ENCODE results near the gene FAM81B. TPM values are rescaled to one million over a fixed set of nuclear protein-coding genes. Genes with fewer than 3 reads are reported as not detected.

Gene FAM81B
- total RNA-seq, 1 experiment from 2014 or later, result not detected

DNA sequence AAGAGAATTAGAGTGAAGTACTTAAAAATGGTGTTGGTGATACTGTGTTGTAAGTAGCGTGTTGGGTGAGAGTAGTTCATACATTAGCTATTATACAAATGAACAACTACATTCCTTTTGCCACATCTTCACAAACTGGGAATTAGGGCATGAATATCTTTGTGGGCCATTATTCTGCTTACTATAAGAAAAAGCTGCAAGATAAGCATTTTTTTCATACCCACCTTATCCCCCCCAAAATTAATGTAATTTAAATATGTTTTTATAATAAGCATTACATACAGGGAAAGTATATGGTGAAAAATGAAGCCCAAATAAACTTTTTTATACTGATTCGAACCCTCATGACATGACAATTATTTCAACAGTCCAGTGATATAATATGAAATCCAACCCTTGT lies 69.5 kb downstream of the FAM81B start (continued):
- TF ChIP-seq IRF2 (CRISPR knock-in tag; IDR thresholded peaks at IDR 0.05; ENCODE audit: borderline replicate concordance, low read depth), result no peak
- no peak for TF ChIP-seq FOXP1 (CRISPR knock-in tag; IDR thresholded peaks at IDR 0.05; ENCODE audit: borderline replicate concordance)
- TF ChIP-seq ETV6 (CRISPR knock-in tag; IDR thresholded peaks at IDR 0.05), result no peak

GRCh38 chr5:95471487-95471886 lies 80.3 kb downstream of the FAM81B start:
- DNase-seq (ENCODE audit: low spot score), result no peak
- ChIA-PET CTCF (no interaction called here), POLR2A (no interaction called here)
- no peak for TF ChIP-seq ESRRA (CRISPR knock-in tag; IDR thresholded peaks at IDR 0.05; ENCODE audit: borderline replicate concordance)
- no peak for TF ChIP-seq ZNF423 (CRISPR knock-in tag; IDR thresholded peaks at IDR 0.05)
- no peak for TF ChIP-seq GRHL2 (CRISPR knock-in tag; IDR thresholded peaks at IDR 0.05; ENCODE audit: insufficient replicate concordance, severe bottlenecking)
- no peak for TF ChIP-seq SOX15 (CRISPR knock-in tag; IDR thresholded peaks at IDR 0.05)
- no peak for TF ChIP-seq TEAD4 (CRISPR knock-in tag; IDR thresholded peaks at IDR 0.05)
- no peak for TF ChIP-seq ZNF232 (CRISPR knock-in tag; IDR thresholded peaks at IDR 0.05)
- TF ChIP-seq, protein P1, sequence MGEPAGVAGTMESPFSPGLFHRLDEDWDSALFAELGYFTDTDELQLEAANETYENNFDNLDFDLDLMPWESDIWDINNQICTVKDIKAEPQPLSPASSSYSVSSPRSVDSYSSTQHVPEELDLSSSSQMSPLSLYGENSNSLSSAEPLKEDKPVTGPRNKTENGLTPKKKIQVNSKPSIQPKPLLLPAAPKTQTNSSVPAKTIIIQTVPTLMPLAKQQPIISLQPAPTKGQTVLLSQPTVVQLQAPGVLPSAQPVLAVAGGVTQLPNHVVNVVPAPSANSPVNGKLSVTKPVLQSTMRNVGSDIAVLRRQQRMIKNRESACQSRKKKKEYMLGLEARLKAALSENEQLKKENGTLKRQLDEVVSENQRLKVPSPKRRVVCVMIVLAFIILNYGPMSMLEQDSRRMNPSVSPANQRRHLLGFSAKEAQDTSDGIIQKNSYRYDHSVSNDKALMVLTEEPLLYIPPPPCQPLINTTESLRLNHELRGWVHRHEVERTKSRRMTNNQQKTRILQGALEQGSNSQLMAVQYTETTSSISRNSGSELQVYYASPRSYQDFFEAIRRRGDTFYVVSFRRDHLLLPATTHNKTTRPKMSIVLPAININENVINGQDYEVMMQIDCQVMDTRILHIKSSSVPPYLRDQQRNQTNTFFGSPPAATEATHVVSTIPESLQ (CRISPR knock-in tag; IDR thresholded peaks at IDR 0.05), result no peak
- no peak for TF ChIP-seq GABPB1 (CRISPR knock-in tag; IDR thresholded peaks at IDR 0.05)
- TF ChIP-seq ZNF121 (CRISPR knock-in tag; IDR thresholded peaks at IDR 0.05), result no peak
- TF ChIP-seq, protein P2, sequence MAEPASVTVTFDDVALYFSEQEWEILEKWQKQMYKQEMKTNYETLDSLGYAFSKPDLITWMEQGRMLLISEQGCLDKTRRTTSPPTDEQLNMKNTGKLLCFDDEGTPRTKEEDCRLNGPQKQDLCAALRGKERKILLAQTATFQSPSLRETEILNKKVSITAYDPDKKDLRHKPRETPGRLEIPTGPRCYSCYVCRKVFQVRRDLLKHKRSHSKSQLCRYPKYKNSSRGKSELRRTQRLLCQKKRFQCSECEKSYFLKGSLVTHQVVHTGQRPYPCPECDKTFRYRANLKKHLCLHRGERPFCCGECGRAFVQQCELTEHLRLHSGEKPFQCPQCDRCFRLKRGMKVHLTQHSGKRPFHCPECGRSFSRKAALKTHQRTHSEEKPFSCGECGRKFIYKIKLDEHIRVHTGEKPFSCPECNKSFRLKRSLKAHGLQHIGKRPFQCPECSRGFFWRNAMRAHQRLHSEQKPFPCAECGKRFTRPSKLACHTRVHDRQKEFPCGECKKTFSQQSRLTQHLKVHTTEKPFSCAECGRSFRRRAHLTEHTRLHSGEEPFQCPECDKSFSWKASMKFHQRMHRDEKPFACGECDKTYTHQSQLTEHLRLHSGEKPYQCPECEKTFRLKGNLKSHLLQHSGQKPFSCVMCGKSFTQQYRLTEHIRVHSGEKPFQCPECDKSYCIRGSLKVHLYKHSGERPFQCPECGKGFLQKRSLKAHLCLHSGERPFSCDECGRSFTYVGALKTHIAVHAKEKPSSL (CRISPR knock-in tag; conservative IDR thresholded peaks at IDR 0.05), result no peak
- no peak for TF ChIP-seq ARID4B (CRISPR knock-in tag; IDR thresholded peaks at IDR 0.05; ENCODE audit: borderline replicate concordance)
- Mint-ChIP-seq H3K27me3 (ENCODE audit: low read depth) (no peaks in the 10 kb centered on the region), H3K27ac (no peak overlapping the region), H3K4me3 (no peak overlapping the region), H3K36me3 (peaks cover 21% of the 10 kb centered on the region), H3K4me1 (peaks cover 21% of the 10 kb centered on the region), H3K9me3 (no peaks in the 10 kb centered on the region)
- peak; percentile 24; the same call in 1 of the 2 replicates for ATAC-seq

GRCh38 chr5:95471942-95472341 lies 80.8 kb downstream of the FAM81B start:
- ATAC-seq (peak; percentile 88), DNase-seq (ENCODE audit: low spot score) (no peak)
- Mint-ChIP-seq H3K27ac (no peak overlapping the region), H3K4me3 (no peak overlapping the region), H3K36me3 (peaks cover 21% of the 10 kb centered on the region), H3K4me1 (peaks cover 21% of the 10 kb centered on the region), H3K9me3 (no peaks in the 10 kb centered on the region), H3K27me3 (ENCODE audit: low read depth) (no peaks in the 10 kb centered on the region)
- CTCF ChIA-PET, result interaction anchor here (1.0 kb wide), 1 partner anchor 155 kb away, joined by 3 read pairs; no protein-coding TSS in a partner anchor
- no peak for TF ChIP-seq ZNF671 (CRISPR knock-in tag; IDR thresholded peaks at IDR 0.05)
- TF ChIP-seq EMX1 (CRISPR knock-in tag; IDR thresholded peaks at IDR 0.05), result no peak
- TF ChIP-seq GTF2I (CRISPR knock-in tag; conservative IDR thresholded peaks at IDR 0.05), result no peak
- no peak for TF ChIP-seq ZNF263 (CRISPR knock-in tag; IDR thresholded peaks at IDR 0.05; ENCODE audit: low read depth)
- TF ChIP-seq FOXK1 (CRISPR knock-in tag; IDR thresholded peaks at IDR 0.05), result no peak
- POLR2A ChIA-PET, result no interaction called here
